ENCODE data around the gene MLNR.

MLNR gene

GRCh38 chr13:49271264-49271663, 51.1 kb downstream of the MLNR start:
- Histone ChIP-seq H3K27ac (replicated peaks) (no peak overlapping the region), H3K27me3 (ENCODE audit: insufficient read depth, poor library complexity, severe bottlenecking) (no peaks in the 10 kb centered on the region), H3K4me3 (replicated peaks; ENCODE audit: insufficient read depth, low read length) (no peak overlapping the region)
- no peak for DNase-seq (ENCODE audit: low read depth in 1 of 2, low spot score in 1 of 2)
- no peak for TF ChIP-seq REST (IDR thresholded peaks at IDR 0.05; ENCODE audit: insufficient replicate concordance, low read depth)
- no peak for TF ChIP-seq CTCF (IDR thresholded peaks at IDR 0.05; ENCODE audit: insufficient read depth, low read length)
- no peak for TF ChIP-seq SPI1 (IDR thresholded peaks at IDR 0.05; ENCODE audit: borderline replicate concordance, low read depth)
- TF ChIP-seq POLR2AphosphoS5 (IDR thresholded peaks at IDR 0.05; ENCODE audit: low read depth) = no peak
- no peak for TF ChIP-seq GABPA (IDR thresholded peaks at IDR 0.05; ENCODE audit: low read depth)
